Uterus (tissue), 2 donors: ENCODE measurements around the gene CFAP300.

Experiments
- CTCF ChIP-seq, 4 experiments: fragments of 200-600 bp in 2 of 4; fragments of 450-650 bp in 2 of 4; sonication (generic) in 2 of 4; IDR thresholded peaks; one replicate each; pipeline ENCODE4 v1.5.1; 2016 to 2019; ENCODE audit warnings: antibody characterized with exemption in 4 of 4, mild to moderate bottlenecking in 2 of 4, moderate library complexity in 1 of 4
- POLR2A ChIP-seq, 2 donors: fragments of 450-650 bp; IDR thresholded peaks; one replicate each; pipeline ENCODE4 v1.6.1; 2016; ENCODE audit warnings: antibody characterized with exemption in 2 of 2, mild to moderate bottlenecking in 1 of 2, moderate library complexity in 1 of 2

DNA sequence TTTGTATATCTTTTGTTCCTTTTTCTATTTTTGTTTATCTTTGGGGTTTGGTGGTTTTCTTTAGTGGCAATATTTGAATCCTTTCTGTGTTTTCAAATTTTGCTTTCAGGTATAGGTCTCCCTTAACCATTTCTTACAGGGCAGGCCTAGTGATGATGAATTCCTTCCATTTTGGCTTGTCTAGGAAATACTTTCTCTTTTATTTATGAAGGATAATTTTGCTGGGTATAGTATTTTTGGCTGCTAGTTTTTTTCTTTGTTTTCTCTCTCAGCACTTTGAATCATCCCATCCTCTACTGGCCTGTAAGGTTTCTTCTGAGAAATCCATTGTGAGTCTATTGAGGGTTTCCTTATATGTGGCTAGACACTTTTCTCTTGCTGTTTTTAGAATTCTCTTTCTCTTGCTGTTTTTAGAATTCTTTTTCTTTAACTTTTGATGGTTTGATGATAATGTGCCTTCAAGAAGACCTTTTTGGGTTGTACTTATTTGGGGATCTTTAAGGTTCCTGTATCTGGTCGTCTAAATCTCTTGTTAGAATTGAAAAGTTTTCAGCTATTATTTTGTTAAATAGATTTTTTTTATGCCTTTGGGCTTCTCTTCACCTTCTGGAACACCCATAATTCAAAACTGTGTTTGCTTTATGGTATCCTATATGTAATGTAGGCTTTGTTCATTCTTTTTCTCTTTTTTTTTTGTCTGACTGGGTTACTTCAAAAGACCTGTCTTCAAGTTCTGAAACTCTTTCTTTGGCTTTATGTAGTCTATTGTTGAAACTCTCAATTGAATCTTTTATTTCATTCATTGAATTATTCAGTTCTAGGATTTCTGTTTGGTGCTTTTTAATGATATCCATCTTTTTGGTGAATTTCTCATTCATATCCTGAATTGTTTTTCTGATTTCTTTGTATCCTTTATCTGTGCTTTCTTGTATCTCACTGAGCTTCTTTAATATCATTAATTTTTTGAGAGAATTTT is 24.5 kb downstream of the CFAP300 start:
- TF ChIP-seq CTCF (IDR thresholded peaks at IDR 0.05) (no peak), POLR2A (IDR thresholded peaks at IDR 0.05) (no peak)
